ENCODE data around the gene PRKRIP1. TPM values are rescaled to one million over a fixed set of nuclear protein-coding genes. Genes with fewer than 3 reads are reported as not detected.
A peak's percentile ranks its signal among the peaks of the same experiment; 100 is the strongest.

Gene PRKRIP1
- polyA plus RNA-seq, 3 donors = 6.6 to 27.0 (median 7.4) TPM

- no peak overlapping the region for H2AFZ ChIP-seq (ENCODE audit: insufficient read depth, low read depth, low read length, poor library complexity, severe bottlenecking)
- peaks cover 15% of the 10 kb centered on the region for H4K20me1 ChIP-seq (ENCODE audit: insufficient read depth, low read length)
- intact Hi-C loops (cut with micrococcal nuclease) = loop anchor here in 1 of 2 donors (5.0 kb wide), 1 partner anchor 33 kb away; no protein-coding TSS in a partner anchor
- Mint-ChIP-seq H3K27me3 (ENCODE audit: low read depth in 3 of 3) (peaks cover 0 to 4% (median 1%) of the 10 kb centered on the region in 3 donors), H3K9me3 (peaks cover 0 to 3% (median 0%) of the 10 kb centered on the region in 7 donors), H3K27ac (peak overlapping the region in 2 of 7 donors; percentile 33 to 48), H3K4me1 (peaks cover 4% of the 10 kb centered on the region), H3K36me3 (peaks cover 33 to 51% of the 10 kb centered on the region in 2 donors), H3K4me3 (no peak overlapping the region)
- TF ChIP-seq CTCF (IDR thresholded peaks at IDR 0.05) = no peak
- no peaks in the 10 kb centered on the region for H3K79me2 ChIP-seq (ENCODE audit: insufficient read depth, low read length)
- no CpG with 5 or more reads among the region's 2 CpGs for WGBS (ENCODE audit: insufficient coverage)
- no peak overlapping the region for H3K9ac ChIP-seq (ENCODE audit: insufficient read depth, low read length, poor library complexity, severe bottlenecking)
- H3K9me3 ChIP-seq (replicated peaks in 1 of 2; ENCODE audit: control insufficient read depth in 1 of 2, insufficient read depth in 1 of 2, low read length in 2 of 2) = no peaks in the 10 kb centered on the region
- no peaks in the 10 kb centered on the region for H3K27me3 ChIP-seq (ENCODE audit: control insufficient read depth in 2 of 2, insufficient read depth in 2 of 2, low read length in 2 of 2)
- no peak for DNase-seq
- peaks cover 0 to 3% of the 10 kb centered on the region in 2 donors for H3K4me1 ChIP-seq (ENCODE audit: control insufficient read depth in 1 of 2, insufficient read depth in 2 of 2, low read length in 2 of 2)
- no peak overlapping the region for H3K27ac ChIP-seq (ENCODE audit: low read depth in 1 of 2, low read length in 2 of 2)
- no peak overlapping the region for H3K4me2 ChIP-seq (replicated peaks; ENCODE audit: extremely low read depth, low read length, poor library complexity, severe bottlenecking)
- H3K36me3 ChIP-seq (replicated peaks in 1 of 2; ENCODE audit: control insufficient read depth in 1 of 2, insufficient read depth in 2 of 2, low read length in 2 of 2) = peaks cover 27 to 53% of the 10 kb centered on the region in 2 donors
- H3K4me3 ChIP-seq (replicated peaks in 1 of 3; ENCODE audit: low read depth in 2 of 3, low read length in 3 of 3) = no peak overlapping the region
Measured at GRCh38 chr7:102445674-102446071, 49.5 kb downstream of the PRKRIP1 start.

- Mint-ChIP-seq H3K4me3 (no peak overlapping the region), H3K9me3 (peaks cover 0 to 3% (median 0%) of the 10 kb centered on the region in 7 donors), H3K27ac (peak overlapping the region in 1 of 7 donors; percentile 30), H3K4me1 (peaks cover 4% of the 10 kb centered on the region), H3K36me3 (peaks cover 32 to 49% of the 10 kb centered on the region in 2 donors), H3K27me3 (ENCODE audit: low read depth in 3 of 3) (peaks cover 0 to 1% (median 1%) of the 10 kb centered on the region in 3 donors)
- Histone ChIP-seq H3K27me3 (ENCODE audit: control insufficient read depth in 2 of 2, insufficient read depth in 2 of 2, low read length in 2 of 2) (no peaks in the 10 kb centered on the region), H3K36me3 (replicated peaks in 1 of 2; ENCODE audit: control insufficient read depth in 1 of 2, insufficient read depth in 2 of 2, low read length in 2 of 2) (peaks cover 27 to 44% of the 10 kb centered on the region in 2 donors), H3K27ac (ENCODE audit: low read depth in 1 of 2, low read length in 2 of 2) (no peak overlapping the region), H3K9ac (ENCODE audit: insufficient read depth, low read length, poor library complexity, severe bottlenecking) (no peak overlapping the region), H3K79me2 (ENCODE audit: insufficient read depth, low read length) (no peaks in the 10 kb centered on the region), H3K4me3 (replicated peaks in 1 of 3; ENCODE audit: low read depth in 2 of 3, low read length in 3 of 3) (no peak overlapping the region), H3K9me3 (replicated peaks in 1 of 2; ENCODE audit: control insufficient read depth in 1 of 2, insufficient read depth in 1 of 2, low read length in 2 of 2) (no peaks in the 10 kb centered on the region), H3K4me2 (replicated peaks; ENCODE audit: extremely low read depth, low read length, poor library complexity, severe bottlenecking) (no peak overlapping the region), H2AFZ (ENCODE audit: insufficient read depth, low read depth, low read length, poor library complexity, severe bottlenecking) (no peak overlapping the region), H3K4me1 (ENCODE audit: control insufficient read depth in 1 of 2, insufficient read depth in 2 of 2, low read length in 2 of 2) (peaks cover 0 to 3% of the 10 kb centered on the region in 2 donors), H4K20me1 (ENCODE audit: insufficient read depth, low read length) (peaks cover 16% of the 10 kb centered on the region)
- intact Hi-C loops (cut with micrococcal nuclease) = loop anchor here in 1 of 2 donors (5.0 kb wide), 1 partner anchor 34 kb away; no protein-coding TSS in a partner anchor
- no peak for TF ChIP-seq CTCF (IDR thresholded peaks at IDR 0.05)
- WGBS (ENCODE audit: insufficient coverage) = 97% methylated on average over 40 of the region's 41 CpGs
- no peak for DNase-seq
Measured at GRCh38 chr7:102446387-102447156, 50.4 kb downstream of the PRKRIP1 start.

All from CD14-positive monocyte (primary cell).